ENCODE data around the gene GRK1.

Gene GRK1

GRCh38 chr13:113731192-113732175, 64.5 kb downstream of the GRK1 start:
- no peak for DNase-seq

- DNase-seq, result no peak
Measured at GRCh38 chr13:113732176-113732960, 65.3 kb downstream of the GRK1 start.

DNA sequence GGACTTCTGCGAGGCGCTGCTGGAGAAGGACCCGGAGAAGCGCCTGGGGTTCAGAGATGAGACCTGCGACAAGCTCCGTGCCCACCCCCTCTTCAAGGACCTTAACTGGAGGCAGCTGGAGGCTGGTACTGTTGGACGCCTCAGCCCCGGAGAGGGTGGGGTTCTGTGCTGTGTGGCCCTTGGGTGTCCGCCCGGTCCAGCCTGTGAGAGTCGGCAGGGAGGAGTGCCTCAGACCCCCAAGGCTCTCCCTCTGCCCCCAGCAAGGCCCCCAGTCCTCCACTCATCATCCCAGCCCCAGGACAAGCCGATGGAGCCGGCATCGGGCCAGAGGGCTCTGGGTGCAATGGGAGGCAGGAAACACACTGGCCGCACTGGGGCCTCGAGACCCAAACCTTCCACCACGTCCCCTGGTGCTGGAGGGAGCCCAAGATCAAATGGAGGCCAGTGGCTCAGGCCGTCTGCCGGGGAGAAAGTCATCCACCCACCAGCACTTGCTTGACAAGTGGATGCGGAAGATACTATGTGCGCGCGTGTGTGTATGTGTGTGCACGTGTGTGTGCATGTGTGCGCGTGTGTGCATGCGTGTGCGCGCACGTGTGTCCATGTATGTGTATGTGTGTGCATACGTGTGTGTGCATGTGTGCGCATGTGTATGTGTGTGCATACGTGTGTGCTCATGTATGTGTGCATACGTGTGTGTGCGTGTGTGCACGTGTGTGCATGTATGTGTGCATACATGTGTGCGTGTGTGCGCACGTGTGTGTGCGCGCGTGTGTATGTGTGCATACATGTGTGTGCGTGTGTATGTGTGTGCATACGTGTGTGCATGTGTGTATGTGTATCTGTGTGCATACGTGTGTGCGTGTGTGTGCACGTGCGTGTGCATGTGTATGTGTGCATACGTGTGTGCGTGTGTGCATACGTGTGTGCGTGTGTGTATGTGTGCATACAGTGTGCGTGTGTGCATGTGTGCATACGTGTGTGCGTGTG, 66.2 kb downstream of the GRK1 start:
- DNase-seq, result no peak

DNA sequence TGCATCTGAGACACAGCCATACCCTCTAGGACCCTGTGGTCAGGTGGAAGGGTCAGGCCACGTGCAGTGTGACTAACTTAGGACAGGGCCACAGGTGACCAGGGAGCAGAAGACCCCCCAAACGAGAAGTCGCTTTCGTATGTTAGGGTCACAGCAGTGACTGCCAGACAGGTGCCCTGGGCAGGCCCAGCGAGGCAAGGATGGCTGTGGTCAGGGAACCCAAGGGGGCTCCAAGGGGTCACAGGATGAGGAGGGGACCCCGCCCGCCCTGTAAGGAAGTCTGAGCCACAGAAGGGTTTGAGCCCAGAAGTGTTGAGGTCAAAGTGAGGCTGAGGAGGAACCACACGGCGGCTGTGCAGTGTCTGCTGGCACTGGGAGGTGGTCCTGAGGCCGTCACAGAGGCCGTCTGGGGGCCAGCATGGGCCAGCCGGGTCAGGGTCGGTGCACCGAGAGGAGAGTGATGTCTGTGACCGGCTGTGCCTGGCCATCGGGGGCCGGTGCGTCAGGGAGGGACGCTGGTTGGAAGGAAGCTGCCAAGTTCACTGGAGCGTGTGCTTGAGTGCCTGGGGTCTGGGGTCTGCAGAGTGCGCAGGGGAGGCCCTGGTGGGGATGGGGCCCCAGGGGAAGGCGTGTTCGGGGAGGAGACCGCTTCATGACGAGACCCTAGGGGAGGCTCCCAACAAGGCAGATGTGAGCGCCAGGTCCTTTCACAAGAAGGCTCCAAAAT, 67.2 kb downstream of the GRK1 start:
- no peak for DNase-seq

DNA sequence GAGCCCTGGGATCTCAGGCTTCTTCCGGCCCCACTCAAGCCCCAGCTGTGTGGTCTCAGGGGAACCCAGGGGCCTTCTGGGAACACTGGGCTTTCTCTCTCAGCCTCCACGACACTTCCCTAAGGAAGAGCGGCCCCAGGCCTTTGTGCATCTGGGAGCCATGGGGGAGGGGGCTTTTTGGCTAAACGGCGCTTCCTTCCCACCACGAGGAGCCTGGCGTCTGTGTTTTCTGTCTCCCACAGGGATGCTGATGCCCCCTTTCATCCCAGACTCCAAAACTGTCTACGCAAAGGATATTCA, 67.8 kb downstream of the GRK1 start:
- no peak for DNase-seq

GRCh38 chr13:113735194-113735593, 68.2 kb downstream of the GRK1 start:
- DNase-seq, result no peak

- no peak for DNase-seq
Measured at GRCh38 chr13:113735750-113736149, 68.7 kb downstream of the GRK1 start.

GRCh38 chr13:113736258-113736731, 69.3 kb downstream of the GRK1 start:
- DNase-seq, result no peak

- no peak for DNase-seq
Measured at GRCh38 chr13:113737803-113738202, 70.8 kb downstream of the GRK1 start.

DNA sequence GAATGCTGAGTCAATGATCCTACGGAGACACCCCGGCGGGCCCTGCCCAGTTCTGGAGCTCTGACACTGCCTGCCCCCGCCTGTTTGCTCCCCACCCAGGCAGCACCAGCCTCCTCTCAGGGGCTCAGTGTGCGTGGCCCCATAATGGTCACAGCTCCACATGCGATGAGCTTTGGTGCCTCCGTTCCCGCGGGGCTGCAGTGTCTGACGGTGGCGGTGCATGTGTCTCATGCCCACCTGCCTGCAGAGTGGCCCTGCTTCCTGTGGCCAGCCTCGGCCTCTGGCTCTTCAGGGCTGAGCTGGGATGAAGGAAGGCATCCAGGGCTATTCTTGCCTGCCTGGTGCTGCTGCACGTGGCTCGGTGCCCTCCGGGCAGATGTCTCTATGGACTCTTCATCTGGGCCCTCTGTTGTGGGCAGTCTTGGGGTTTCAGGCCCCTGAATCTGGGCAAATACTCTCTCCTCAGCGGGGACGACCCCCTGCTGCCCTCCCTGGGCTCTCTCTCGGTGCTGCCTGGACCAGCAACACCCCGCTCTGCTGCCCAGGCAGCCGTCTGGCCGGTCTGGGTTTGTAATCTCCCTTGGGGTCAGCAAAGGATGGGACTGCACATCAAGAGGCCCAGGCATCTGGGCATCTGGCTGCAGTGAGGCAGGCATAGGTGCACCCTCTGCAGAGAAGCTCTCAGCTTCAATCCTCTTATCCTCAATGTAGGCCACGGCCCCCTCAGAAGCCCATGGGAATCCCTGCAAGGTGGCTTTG, 72.7 kb downstream of the GRK1 start:
- DNase-seq, result no peak

GRCh38 chr13:113740286-113740556, 73.2 kb downstream of the GRK1 start:
- DNase-seq, result no peak

GRCh38 chr13:113740661-113741060, 73.6 kb downstream of the GRK1 start:
- no peak for DNase-seq

DNA sequence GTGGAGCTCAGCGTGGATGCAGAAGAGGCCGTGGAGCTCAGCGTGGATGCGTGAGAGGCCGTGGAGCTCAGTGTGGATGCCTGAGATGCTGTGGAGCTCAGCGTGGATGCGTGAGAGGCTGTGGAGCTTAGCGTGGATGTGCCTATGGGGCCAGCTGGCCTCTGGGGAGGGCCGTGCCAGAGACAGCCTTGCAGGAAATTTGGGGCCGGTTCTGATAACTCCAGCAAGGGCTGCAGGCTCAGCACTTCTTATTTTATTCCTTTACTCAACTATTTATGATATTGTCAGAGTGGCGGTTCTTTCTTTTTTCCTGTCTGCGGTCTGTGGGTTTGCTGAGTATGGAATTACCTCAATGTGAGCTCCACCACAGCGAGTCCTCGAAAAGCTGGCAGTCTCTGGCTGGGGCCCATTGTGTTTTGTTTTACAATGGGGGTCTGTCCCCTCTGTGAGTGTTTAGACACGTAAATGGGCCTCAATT, 74.2 kb downstream of the GRK1 start:
- DNase-seq, result no peak

DNA sequence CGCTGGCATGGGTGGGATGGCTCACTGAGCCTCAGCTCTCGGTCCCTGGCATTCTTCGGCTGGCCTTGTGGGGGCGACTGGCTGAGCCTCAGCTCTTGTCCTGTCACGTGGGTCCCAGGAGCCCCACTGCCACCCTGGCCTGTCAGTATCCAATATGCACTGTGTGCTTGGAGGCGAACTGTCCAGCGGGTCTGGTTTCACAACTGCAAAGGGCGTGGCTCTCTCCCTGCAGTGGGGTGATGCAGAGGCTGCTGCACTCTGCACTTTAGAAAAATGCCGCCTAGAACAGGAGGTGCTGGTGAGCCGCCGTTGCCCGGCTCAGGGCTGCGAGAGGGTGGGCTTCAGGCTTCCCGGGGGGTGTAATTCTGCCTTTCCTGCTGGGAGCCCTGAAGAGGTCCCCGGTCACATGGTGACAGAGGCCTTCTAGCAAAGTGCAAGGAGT, 75.0 kb downstream of the GRK1 start:
- DNase-seq, result peak; percentile 43

GRCh38 chr13:113742445-113743120, 75.6 kb downstream of the GRK1 start:
- no peak for DNase-seq

DNA sequence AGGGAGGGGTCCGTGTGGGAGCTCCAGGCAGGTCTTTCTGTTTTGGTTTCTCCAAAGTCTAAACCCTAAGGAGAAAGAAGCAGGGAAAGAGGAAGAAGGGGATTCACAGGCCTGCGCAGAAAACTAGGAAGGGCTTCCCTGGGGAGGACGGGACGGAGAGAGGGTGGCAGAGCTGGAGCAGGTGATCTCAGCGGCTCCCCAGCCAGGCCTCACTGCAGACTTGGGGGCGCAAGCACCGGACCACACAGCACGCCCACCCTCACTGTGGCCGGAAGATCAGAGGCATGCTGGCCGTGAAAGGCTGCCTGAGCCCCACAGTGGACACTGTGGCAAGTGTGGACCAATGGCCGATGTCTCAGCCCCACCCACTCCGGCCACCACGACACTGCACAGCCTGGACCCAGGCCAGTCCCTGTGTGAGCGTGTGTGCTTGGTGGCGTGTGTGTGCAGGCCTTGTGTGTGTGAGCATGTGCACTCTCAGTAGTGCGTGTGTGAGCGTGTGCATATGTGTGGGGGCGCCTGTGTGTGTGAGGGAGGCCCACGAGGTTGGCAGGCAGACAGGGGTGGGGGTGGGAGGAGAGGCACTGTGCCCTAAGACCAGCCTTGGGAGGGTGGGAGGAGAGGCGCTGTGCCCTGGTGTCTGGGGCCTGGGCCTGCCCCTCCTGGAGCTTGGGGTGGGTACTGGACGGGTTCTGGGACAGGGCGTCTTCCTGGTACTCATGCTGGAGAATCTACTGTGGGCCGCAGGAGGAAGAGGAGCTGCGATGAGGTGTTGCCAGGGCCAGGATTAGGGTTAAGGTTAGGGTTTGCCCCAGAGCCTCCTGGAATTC, 76.6 kb downstream of the GRK1 start:
- DNase-seq, result no peak

- DNase-seq, result peak; percentile 56
Measured at GRCh38 chr13:113744197-113745000, 77.4 kb downstream of the GRK1 start.

- DNase-seq, result no peak
Measured at GRCh38 chr13:113745059-113745458, 78.0 kb downstream of the GRK1 start.
